ENCODE results near the gene ACIN1. TPM values are rescaled to one million over a fixed set of nuclear protein-coding genes. Genes with fewer than 3 reads are reported as not detected.

The ACIN1 gene
- total and polyA plus RNA-seq, 2 experiments from 2014 or later, result 76.1 to 172 TPM

GRCh38 chr14:23030936-23031335 lies 64.0 kb downstream of the ACIN1 start:
- peaks cover 57% of the 10 kb centered on the region for H3K79me2 ChIP-seq (replicated peaks; ENCODE audit: insufficient read depth)

More at GRCh38 chr14:23030936-23031335, 64.0 kb downstream of the ACIN1 start:
- H3K4me1 ChIP-seq (ENCODE audit: insufficient read depth), result peaks cover 11% of the 10 kb centered on the region
- H3K9me2 ChIP-seq (ENCODE audit: insufficient read depth), result 0 out of 2 replicates have a peak, but pooled peaks cover 4% of the 10 kb centered on the region
- H4K20me1 ChIP-seq (replicated peaks; ENCODE audit: insufficient read depth), result peaks cover 7% of the 10 kb centered on the region; the same call in 1 of the 2 replicates
- peaks cover 58% of the 10 kb centered on the region for H3K36me3 ChIP-seq (ENCODE audit: insufficient read depth)
- H3K27ac ChIP-seq (ENCODE audit: low read depth), result no peak overlapping the region
- Mint-ChIP-seq H3K36me3 (ENCODE audit: low read depth) (peaks cover 67% of the 10 kb centered on the region), H3K4me1 (peaks cover 19% of the 10 kb centered on the region), H3K9me3 (no peaks in the 10 kb centered on the region), H3K27me3 (ENCODE audit: insufficient read depth, low read depth, poor library complexity) (no peaks in the 10 kb centered on the region), H3K4me3 (no peak overlapping the region), H3K27ac (no peak overlapping the region)
- TF ChIP-seq POLR2AphosphoS5 (IDR thresholded peaks at IDR 0.05; ENCODE audit: low read depth) (no peak), CREB1 (CRISPR knock-in tag; IDR thresholded peaks at IDR 0.05; ENCODE audit: low read depth) (no peak), REST (IDR thresholded peaks at IDR 0.05; ENCODE audit: unreplicated experiment) (no peak), STAT1 (IDR thresholded peaks at IDR 0.05; ENCODE audit: unreplicated experiment) (no peak), EZH2phosphoT487 (IDR thresholded peaks at IDR 0.05; ENCODE audit: unreplicated experiment) (no peak), NANOG (IDR thresholded peaks at IDR 0.05; ENCODE audit: borderline replicate concordance) (no peak), ETS1 (IDR thresholded peaks at IDR 0.05) (no peak), CTCF (conservative IDR thresholded peaks at IDR 0.05; ENCODE audit: low read depth in 2 of 2) (no peak), JUNB (IDR thresholded peaks at IDR 0.05; ENCODE audit: unreplicated experiment) (no peak), ZNF331 (CRISPR knock-in tag; IDR thresholded peaks at IDR 0.05; ENCODE audit: low read depth) (no peak), ZNF462 (CRISPR knock-in tag; IDR thresholded peaks at IDR 0.05) (no peak), EZH2 (IDR thresholded peaks at IDR 0.05; ENCODE audit: low read depth, unreplicated experiment) (no peak), ZNF114 (CRISPR knock-in tag; IDR thresholded peaks at IDR 0.05) (no peak)
- H3F3A ChIP-seq (replicated peaks; ENCODE audit: low read depth), result peaks cover 18% of the 10 kb centered on the region
- H3K27me3 ChIP-seq (ENCODE audit: insufficient read depth), result no peaks in the 10 kb centered on the region
- H3K4me2 ChIP-seq, result no peak overlapping the region
- no peak overlapping the region for H2AFZ ChIP-seq
- ATAC-seq, result no peak
- no peak overlapping the region for H3K4me3 ChIP-seq
- DNase-seq (ENCODE audit: low spot score), result no peak

Data from GM23338 (cell line).